Activated naive CD4-positive, alpha-beta T cell treated with anti-CD3 and anti-CD28 coated beads for 36 hours (primary cell): Measurements from ENCODE around the gene ST6GALNAC1. TPM values are rescaled to one million over a fixed set of nuclear protein-coding genes. Genes with fewer than 3 reads are reported as not detected.
"Not testable (repeated sequence)": the region's sequence is repeated elsewhere in the genome, so short reads cannot be mapped to it uniquely, and the experiment has no call there.

Experiments
- CTCF ChIA-PET: fragments of 350-600 bp; sonication (Branson Sonifier 250); formaldehyde crosslinking; loops from one replicate; lab custom pipeline; 2021; ENCODE audit warnings: antibody characterized with exemption; lab: Charles Lee
- DNase-seq: peaks from one replicate; pipeline ENCODE4 v3.0.0-alpha.2; 2020
- H3K27ac Mint-ChIP-seq: one replicate; pipeline ENCODE4 v1.8.0; 2021; ENCODE audit warnings: mild to moderate bottlenecking, mixed read lengths
- H3K27me3 Mint-ChIP-seq: one replicate; pipeline ENCODE4 v1.8.0; 2021; ENCODE audit warnings: low read depth, mixed read lengths
- H3K36me3 Mint-ChIP-seq: one replicate; pipeline ENCODE4 v1.8.0; 2021; ENCODE audit warnings: low read depth, mixed read lengths
- H3K4me1 Mint-ChIP-seq: one replicate; pipeline ENCODE4 v1.8.0; 2021; ENCODE audit warnings: low read depth, mixed read lengths
- H3K4me3 Mint-ChIP-seq: one replicate; pipeline ENCODE4 v1.8.0; 2021; ENCODE audit warnings: mild to moderate bottlenecking, moderate library complexity, mixed read lengths
- H3K9me3 Mint-ChIP-seq: one replicate; pipeline ENCODE4 v1.8.0; 2021; ENCODE audit warnings: mixed read lengths
- intact Hi-C: fragments of 100-400 bp; cut with micrococcal nuclease; formaldehyde crosslinking; loops from one replicate; pipeline ENCODE4 v1.15.1; 2023
- total RNA-seq, 2 experiments: library from RNA; stranded (reverse); gene quantifications; one replicate each; pipeline ENCODE4 v1.2.3, GENCODE V29; 2021

The ST6GALNAC1 gene
- total RNA-seq, 2 experiments from 2014 or later, result 1.1 to 1.3 TPM

DNA sequence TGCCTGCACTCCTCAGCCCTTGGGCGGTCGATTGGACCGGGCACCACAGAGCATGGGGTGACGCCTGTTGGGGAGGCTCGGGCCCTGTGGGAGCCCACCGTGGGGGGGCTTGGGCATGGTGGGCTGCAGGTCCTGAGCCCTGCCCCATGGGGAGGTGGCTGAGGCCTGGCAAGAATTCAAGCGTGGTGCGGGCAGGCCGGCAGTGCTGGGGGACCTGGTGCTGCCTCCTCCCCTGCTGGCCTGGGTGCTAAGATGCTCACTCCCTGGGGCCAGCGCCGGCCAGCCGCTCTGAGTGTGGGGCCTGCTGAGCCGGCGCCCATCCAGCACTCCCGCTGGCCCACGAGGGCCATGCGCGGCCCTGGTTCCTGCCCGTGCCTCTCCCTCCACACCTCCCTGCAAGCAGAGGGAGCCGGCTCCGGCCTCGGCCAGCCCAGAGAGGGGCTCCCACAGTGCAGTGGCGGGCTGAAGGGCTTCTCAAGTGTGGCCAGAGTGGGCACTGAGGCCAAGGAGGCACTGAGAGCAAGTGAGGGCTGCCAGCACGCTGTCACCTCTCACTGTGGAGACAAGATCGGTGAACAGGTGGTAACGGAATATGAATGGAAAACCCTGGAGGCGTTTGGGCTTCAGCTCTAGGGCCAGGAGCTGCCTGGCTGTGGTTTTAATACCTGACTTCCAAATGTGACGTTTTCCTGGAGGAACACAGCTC, 28.5 kb downstream of the ST6GALNAC1 start:
- Mint-ChIP-seq H3K9me3 (no peaks in the 10 kb centered on the region), H3K27me3 (no peaks in the 10 kb centered on the region), H3K27ac (no peak overlapping the region), H3K36me3 (no peaks in the 10 kb centered on the region), H3K4me3 (no peak overlapping the region), H3K4me1 (no peaks in the 10 kb centered on the region)
- DNase-seq, result no peak
- intact Hi-C loops, result no loop called here
- CTCF ChIA-PET, result interaction anchor here (0.9 to 1.6 kb wide), 2 partner anchors 12 to 92 kb away, joined by 3 to 6 read pairs; no protein-coding TSS in a partner anchor

DNA sequence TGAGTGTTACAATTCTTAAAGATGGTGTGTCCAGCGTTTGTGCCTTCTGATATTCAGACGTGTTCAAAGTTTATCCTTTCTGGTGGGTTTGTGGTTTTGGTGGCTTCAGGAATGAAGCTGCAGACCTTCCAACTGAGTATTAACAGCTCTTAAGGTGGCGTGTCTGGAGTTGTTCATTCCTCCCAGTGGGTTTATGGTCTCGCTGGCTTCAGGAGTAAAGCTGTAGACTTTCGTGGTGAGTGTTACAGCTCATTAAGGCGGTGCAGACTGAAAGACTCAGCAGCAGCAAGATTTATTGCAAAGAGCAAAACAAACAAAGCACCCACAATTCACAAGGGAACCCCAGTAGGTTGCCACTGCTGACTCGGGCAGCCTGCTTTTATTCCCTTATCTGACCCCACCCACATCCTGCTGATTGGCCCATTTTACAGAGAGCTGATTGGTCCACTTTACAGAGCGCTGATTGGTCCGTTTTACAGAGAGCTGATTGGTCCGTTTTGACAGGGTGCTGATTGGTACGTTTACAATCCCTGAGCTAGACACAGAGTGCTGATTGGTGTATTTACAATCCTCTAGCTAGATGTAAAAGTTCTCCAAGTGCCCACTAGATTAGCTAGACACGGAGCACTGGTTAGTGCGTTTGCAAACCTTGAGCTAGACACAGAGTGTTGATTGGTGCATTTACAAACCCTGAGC, 29.3 kb downstream of the ST6GALNAC1 start:
- H3K4me3 Mint-ChIP-seq, DNase-seq, H3K4me1 Mint-ChIP-seq, H3K27ac Mint-ChIP-seq, H3K27me3 Mint-ChIP-seq, H3K9me3 Mint-ChIP-seq, intact Hi-C loops, H3K36me3 Mint-ChIP-seq: not testable (repeated sequence)
- CTCF ChIA-PET, result interaction anchor here (0.9 to 1.6 kb wide), 2 partner anchors 13 to 91 kb away, joined by 3 to 6 read pairs; no protein-coding TSS in a partner anchor

DNA sequence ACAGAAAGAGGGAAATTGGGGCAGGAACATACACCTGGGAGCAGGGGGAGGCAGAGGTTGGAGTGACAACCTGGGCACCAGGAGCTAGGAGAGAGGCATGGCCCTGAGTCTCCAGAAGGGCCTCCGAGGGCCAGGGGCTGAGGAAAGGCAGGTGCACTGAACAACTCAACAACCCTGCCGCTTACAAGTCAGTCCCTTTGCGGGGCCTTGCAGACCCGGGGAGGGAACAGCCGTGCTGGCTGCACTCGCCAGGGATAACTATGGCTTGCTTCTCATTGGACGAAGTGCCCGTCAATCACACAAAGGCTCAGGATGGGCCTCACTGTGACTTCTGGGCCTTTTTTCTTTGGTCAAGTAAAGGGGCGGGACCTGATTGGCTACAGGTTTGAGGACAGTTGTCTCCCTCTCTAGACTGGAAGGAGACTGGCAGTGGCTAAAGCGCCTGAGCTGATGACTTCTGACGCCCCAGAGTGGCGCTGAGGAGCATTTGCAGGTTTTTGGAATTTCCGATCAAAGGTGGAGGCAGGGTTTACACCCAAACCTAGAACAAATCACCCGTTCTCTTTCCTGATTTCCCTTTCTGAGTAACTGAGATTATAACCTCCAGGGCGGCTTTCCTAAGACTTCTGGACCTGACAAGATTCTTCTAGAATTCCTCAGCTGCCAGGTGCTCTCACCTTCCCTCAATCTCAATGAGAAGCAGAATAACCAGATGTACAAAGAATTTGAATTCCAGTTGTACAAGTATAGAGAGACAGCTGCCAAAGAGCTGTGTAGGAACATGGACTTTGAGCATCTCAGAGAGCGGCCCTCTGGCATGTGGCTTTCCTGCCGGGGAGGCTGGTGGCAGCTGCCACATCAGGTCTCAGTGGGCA, 30.3 kb downstream of the ST6GALNAC1 start:
- Mint-ChIP-seq H3K36me3 (no peaks in the 10 kb centered on the region), H3K9me3 (no peaks in the 10 kb centered on the region), H3K27me3 (no peaks in the 10 kb centered on the region), H3K4me1 (no peaks in the 10 kb centered on the region), H3K4me3 (no peak overlapping the region), H3K27ac (no peak overlapping the region)
- no peak for DNase-seq
- CTCF ChIA-PET, result interaction anchor here (1.1 to 2.6 kb wide), 4 partner anchors 11 to 90 kb away, joined by 3 to 13 read pairs (median 6); no protein-coding TSS in a partner anchor
- intact Hi-C loops, result no loop called here

DNA sequence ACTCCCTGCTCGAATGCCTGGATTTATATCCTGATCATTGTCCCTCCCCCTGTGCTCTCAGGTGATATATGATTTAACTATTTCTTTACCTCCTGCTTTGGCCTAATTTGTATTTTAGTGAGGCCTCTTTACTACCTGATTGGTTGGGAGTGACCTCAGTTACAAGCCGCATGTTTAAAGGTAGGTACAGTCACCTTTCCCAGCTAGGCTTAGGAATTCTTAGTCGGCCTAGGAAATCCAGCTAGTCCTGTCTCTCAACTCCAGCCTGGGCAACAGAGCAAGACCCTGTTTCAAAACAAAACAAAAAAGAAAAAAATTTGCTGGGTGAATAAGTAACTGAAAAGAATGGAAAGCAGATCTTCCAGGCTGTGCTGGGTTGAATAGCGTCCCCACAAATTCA, 31.1 kb downstream of the ST6GALNAC1 start:
- no peak for DNase-seq
- intact Hi-C loops, result no loop called here
- H3K9me3 Mint-ChIP-seq, result no peaks in the 10 kb centered on the region
- H3K4me3 Mint-ChIP-seq, result no peak overlapping the region
- H3K27me3 Mint-ChIP-seq, result no peaks in the 10 kb centered on the region
- H3K4me1 Mint-ChIP-seq, result no peaks in the 10 kb centered on the region
- CTCF ChIA-PET, result interaction anchor here (1.1 to 2.6 kb wide), 5 partner anchors 9 to 55 kb away, joined by 3 to 13 read pairs (median 5); no protein-coding TSS in a partner anchor
- no peak overlapping the region for H3K27ac Mint-ChIP-seq
- H3K36me3 Mint-ChIP-seq, result no peaks in the 10 kb centered on the region

DNA sequence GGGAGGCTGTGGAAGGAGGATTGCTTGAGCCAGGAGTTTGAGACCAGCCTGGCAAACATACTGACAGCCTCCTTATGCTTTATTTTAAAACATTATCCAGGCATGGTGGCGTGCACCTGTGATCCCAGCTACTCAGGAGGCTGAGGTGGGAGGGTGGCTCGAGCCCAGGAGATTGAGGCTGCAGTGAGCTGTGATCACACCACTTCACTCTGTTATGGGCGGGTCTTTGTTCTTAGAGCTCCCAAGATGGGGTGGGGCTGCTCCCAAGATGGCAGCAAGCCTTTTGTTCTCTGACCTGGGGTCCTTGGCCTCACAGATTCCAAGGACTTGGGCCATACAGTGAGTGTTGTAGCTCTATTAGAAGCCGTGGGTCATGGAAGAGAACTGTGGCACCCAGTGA, 31.8 kb downstream of the ST6GALNAC1 start:
- no peak overlapping the region for H3K27ac Mint-ChIP-seq
- no peak for DNase-seq
- H3K27me3 Mint-ChIP-seq, result no peaks in the 10 kb centered on the region
- intact Hi-C loops, result no loop called here
- H3K36me3 Mint-ChIP-seq, result no peaks in the 10 kb centered on the region
- no peaks in the 10 kb centered on the region for H3K4me1 Mint-ChIP-seq
- H3K4me3 Mint-ChIP-seq, result no peak overlapping the region
- no peaks in the 10 kb centered on the region for H3K9me3 Mint-ChIP-seq
- CTCF ChIA-PET, result interaction anchor here (1.1 to 2.6 kb wide), 4 partner anchors 9 to 54 kb away, joined by 3 to 13 read pairs (median 4); no protein-coding TSS in a partner anchor

DNA sequence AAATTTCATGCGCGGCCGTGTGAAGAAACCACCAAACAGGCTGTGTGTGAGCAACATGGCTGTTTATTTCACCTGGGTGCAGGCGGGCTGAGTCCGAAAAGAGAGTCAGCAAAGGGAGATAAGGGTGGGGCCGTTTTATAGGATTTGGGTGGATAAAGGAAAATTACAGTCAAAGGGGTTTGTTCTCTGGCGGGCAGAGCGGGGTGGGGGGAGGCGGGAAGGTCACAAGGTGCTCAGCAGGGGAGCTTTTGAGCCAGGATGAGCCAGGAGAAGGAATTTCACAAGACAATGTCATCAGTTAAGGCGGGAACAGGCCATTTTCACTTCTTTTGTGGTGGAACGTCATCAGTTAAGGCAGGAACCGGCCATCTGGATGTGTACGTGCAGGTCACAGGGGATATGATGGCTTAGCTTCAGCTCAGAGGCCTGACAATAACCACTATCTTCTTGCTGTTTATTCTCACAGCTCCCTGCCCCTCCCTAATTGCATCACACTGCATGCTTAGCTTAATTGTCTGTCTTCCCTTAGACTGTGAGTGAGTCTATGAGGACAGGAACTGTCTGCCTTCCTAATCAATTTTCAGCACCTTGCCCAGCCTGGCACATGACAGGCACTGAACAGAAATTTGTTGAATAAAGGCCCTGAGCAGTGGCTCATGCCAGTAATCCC, 32.3 kb downstream of the ST6GALNAC1 start:
- intact Hi-C loops, DNase-seq, H3K4me3 Mint-ChIP-seq, H3K9me3 Mint-ChIP-seq, H3K27ac Mint-ChIP-seq, H3K27me3 Mint-ChIP-seq, H3K36me3 Mint-ChIP-seq, H3K4me1 Mint-ChIP-seq: not testable (repeated sequence)
- CTCF ChIA-PET, result interaction anchor here (1.1 to 2.6 kb wide), 3 partner anchors 10 to 32 kb away, joined by 3 to 13 read pairs (median 5); no protein-coding TSS in a partner anchor

DNA sequence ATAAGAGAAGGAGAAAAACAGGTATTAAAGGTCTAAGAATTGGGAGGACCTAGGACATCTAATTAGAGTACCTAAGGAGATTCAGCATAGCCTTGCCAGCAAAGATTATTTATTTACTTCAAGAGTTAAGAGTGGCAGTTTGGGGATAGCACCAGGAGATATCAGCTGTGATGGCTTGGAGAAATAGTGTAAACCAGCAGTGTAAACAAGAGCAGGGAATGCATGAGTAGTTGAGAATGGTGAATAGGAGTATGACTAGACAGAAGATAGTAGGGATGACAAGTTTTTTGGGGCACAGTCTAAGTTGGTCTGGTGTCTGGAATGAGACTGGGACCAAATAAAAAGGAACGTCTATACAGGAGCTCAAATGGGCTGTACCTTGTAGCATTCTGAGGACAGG, 36.9 kb downstream of the ST6GALNAC1 start:
- H3K4me3 Mint-ChIP-seq, H3K4me1 Mint-ChIP-seq, intact Hi-C loops, H3K27me3 Mint-ChIP-seq, H3K36me3 Mint-ChIP-seq, DNase-seq, H3K9me3 Mint-ChIP-seq, H3K27ac Mint-ChIP-seq: not testable (repeated sequence)
- CTCF ChIA-PET, result interaction anchor here (1.0 to 2.3 kb wide), 2 partner anchors 17 to 31 kb away, joined by 5 read pairs; no protein-coding TSS in a partner anchor

DNA sequence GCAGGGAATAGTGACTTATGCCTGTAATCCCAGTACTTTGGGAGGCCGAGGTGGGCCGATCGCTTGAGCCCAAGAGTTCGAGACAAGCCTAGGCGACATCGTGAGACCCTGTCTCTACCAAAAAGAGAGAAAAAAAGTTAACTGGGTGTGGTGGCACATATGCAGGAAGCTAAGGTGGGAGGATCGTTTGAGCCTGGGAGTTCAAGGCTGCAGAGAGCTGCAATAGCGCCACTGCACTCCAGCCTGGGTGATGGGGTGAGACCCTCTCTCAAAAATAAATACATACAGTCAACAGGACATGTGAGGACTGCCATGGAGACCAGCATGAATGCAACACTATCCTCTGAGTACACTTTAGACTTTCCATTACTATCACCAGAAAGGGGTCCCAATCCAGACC, 42.5 kb downstream of the ST6GALNAC1 start:
- H3K4me1 Mint-ChIP-seq, result peaks cover 13% of the 10 kb centered on the region
- no peak overlapping the region for H3K4me3 Mint-ChIP-seq
- CTCF ChIA-PET, result interaction anchor here (1.5 to 1.9 kb wide), 2 partner anchors 23 to 113 kb away, joined by 3 to 9 read pairs; no protein-coding TSS in a partner anchor
- intact Hi-C loops, result no loop called here
- no peaks in the 10 kb centered on the region for H3K36me3 Mint-ChIP-seq
- no peak overlapping the region for H3K27ac Mint-ChIP-seq
- DNase-seq, result no peak
- no peaks in the 10 kb centered on the region for H3K9me3 Mint-ChIP-seq
- no peaks in the 10 kb centered on the region for H3K27me3 Mint-ChIP-seq

DNA sequence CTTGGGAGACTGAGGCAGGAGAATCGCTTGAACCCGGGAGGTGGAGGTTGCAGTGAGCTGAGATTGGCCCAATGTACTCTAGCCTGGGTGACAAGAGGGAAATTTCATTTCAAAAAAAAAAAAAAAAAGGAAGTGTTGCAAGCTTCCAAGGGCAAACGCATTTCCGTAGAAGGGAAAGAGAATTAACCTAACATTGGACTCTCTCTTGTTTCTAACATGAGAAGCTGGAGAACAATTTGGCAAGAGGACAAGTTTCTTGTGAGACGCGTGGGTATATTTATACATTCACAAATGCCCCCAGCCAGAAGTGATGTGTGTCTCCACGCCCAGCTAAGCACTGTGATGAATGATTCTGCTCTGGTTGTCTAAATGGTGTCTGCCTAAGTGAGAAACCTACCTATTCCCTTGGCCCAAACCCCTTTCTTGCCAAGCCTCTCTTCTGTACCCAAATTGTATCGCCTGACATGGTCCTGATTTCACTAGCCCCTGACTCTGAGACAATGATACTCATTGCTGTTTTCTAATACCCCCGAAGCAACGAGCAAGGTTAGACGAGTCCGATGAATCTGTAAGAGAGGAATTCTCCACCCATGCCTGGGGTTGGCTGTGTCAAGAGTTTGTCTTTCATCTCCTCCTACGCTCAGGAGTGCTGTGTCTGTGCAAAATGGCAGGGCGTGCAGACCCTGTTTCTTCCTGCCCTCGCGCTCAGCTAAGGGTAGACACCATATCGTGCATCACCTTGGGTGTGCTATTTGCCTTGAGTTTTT, 43.7 kb downstream of the ST6GALNAC1 start:
- Mint-ChIP-seq H3K36me3 (no peaks in the 10 kb centered on the region), H3K27ac (no peak overlapping the region), H3K27me3 (no peaks in the 10 kb centered on the region), H3K4me1 (peaks cover 13% of the 10 kb centered on the region), H3K4me3 (no peak overlapping the region), H3K9me3 (no peaks in the 10 kb centered on the region)
- no peak for DNase-seq
- intact Hi-C loops, result no loop called here
- CTCF ChIA-PET, result interaction anchor here (1.0 to 1.9 kb wide), 3 partner anchors 13 to 76 kb away, joined by 3 to 9 read pairs (median 5); no protein-coding TSS in a partner anchor

DNA sequence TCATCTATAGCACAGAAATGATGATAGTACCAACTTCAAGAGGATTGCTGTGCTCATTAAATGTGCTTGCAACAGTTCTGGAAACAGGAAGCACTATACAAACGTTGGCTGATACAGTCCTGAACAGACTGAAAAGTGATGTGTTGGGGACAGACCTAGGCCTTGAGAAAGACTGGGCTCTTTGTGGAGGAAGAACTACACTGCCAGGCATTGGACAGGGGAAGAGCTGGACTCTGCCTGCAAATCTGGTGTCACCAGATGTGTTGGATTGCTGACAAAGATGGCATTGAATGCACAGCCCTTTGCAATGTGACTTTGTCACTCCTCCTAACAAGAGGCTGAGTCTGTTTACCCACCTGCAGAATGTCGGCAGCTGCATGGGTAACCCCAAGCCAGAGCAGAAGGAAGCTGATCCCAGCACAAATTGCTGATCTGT, 45.5 kb downstream of the ST6GALNAC1 start:
- peaks cover 13% of the 10 kb centered on the region for H3K4me1 Mint-ChIP-seq
- no peaks in the 10 kb centered on the region for H3K36me3 Mint-ChIP-seq
- no peaks in the 10 kb centered on the region for H3K9me3 Mint-ChIP-seq
- intact Hi-C loops, result no loop called here
- CTCF ChIA-PET, result interaction anchor here (0.6 to 1.4 kb wide), 3 partner anchors 12 to 31 kb away, joined by 3 to 5 read pairs (median 4); partner anchors contain the start of gene ST6GALNAC2
- H3K27ac Mint-ChIP-seq, result no peak overlapping the region
- DNase-seq, result no peak
- H3K4me3 Mint-ChIP-seq, result no peak overlapping the region
- no peaks in the 10 kb centered on the region for H3K27me3 Mint-ChIP-seq
